ENCODE measurements around the gene SCRN3.
"Not testable (repeated sequence)": the region's sequence is repeated elsewhere in the genome, so short reads cannot be mapped to it uniquely, and the experiment has no call there.

Gene SCRN3

DNA sequence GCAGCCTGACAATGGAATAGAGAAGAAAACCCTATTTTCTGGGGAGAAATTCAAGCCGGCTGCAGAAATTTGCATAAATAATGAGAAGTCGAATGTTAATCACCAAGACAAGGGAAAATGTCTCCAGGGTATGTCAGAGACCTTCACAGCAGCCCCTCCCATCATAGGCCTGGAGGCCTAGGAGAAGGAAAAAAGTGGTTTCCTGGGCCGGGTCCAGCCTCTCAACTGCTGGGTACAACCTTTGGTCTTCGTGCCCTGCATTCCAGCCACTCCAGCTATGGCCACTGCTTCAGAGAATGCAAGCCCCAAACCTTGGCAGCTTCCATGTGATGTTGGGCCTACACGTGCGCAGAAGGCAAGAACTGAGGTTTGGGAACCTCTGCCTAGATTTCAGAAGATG lies 6.0 kb upstream of the SCRN3 start:
- DNase-seq (ENCODE audit: low read depth in 2 of 2), result no peak
- H3K4me3 ChIP-seq (replicated peaks in 1 of 2; ENCODE audit: low read depth in 2 of 2, low read length in 2 of 2), result no peak overlapping the region
- TF ChIP-seq, protein P1, sequence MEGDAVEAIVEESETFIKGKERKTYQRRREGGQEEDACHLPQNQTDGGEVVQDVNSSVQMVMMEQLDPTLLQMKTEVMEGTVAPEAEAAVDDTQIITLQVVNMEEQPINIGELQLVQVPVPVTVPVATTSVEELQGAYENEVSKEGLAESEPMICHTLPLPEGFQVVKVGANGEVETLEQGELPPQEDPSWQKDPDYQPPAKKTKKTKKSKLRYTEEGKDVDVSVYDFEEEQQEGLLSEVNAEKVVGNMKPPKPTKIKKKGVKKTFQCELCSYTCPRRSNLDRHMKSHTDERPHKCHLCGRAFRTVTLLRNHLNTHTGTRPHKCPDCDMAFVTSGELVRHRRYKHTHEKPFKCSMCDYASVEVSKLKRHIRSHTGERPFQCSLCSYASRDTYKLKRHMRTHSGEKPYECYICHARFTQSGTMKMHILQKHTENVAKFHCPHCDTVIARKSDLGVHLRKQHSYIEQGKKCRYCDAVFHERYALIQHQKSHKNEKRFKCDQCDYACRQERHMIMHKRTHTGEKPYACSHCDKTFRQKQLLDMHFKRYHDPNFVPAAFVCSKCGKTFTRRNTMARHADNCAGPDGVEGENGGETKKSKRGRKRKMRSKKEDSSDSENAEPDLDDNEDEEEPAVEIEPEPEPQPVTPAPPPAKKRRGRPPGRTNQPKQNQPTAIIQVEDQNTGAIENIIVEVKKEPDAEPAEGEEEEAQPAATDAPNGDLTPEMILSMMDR (IDR thresholded peaks at IDR 0.05; ENCODE audit: low read depth, low read length), result no peak

DNA sequence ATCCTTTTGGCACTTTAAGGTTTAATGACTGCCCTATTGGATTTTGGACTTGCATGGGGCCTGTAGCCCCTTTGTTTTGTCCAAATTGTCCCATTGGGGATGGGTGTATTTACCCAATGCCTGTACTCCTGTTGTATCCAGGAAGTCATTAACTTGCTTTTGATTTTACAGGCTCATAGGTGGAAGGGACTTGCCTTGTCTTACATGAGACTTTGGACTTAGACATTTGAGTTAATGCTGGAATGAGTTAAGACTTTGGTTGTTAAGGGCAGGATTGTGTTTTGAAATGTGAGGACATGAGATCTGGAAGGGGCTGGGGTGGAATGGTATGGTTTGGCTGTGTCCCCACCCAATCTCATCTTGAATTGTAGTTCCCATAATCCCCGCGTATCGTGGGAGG lies 5.2 kb upstream of the SCRN3 start:
- DNase-seq (ENCODE audit: low read depth in 2 of 2); H3K4me3 ChIP-seq (replicated peaks in 1 of 2; ENCODE audit: low read depth in 2 of 2, low read length in 2 of 2): not testable (repeated sequence)

DNA sequence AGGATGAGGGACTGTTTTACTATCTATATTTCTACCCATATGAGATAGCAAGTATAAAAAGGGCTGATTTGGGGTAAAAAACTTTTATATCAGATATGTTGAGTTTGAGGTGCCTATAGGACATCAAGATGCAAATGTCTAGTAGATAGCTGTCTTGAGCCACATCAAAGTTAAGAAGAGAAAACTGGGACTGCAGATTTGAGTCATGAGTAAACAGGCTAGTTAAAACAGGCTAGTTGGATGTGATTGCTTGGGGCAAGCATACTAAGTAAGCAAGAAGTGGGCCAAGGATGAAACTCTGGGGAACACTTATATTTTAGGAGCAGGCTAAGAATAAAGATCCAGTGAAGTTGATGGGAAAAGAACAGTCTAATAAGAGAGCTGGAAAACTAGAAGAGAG lies 2.8 kb upstream of the SCRN3 start:
- TF ChIP-seq, protein P1 (IDR thresholded peaks at IDR 0.05; ENCODE audit: low read depth, low read length), result no peak
- H3K4me3 ChIP-seq (replicated peaks in 1 of 2; ENCODE audit: low read depth in 2 of 2, low read length in 2 of 2), result no peak overlapping the region
- no peak for DNase-seq (ENCODE audit: low read depth in 2 of 2)

DNA sequence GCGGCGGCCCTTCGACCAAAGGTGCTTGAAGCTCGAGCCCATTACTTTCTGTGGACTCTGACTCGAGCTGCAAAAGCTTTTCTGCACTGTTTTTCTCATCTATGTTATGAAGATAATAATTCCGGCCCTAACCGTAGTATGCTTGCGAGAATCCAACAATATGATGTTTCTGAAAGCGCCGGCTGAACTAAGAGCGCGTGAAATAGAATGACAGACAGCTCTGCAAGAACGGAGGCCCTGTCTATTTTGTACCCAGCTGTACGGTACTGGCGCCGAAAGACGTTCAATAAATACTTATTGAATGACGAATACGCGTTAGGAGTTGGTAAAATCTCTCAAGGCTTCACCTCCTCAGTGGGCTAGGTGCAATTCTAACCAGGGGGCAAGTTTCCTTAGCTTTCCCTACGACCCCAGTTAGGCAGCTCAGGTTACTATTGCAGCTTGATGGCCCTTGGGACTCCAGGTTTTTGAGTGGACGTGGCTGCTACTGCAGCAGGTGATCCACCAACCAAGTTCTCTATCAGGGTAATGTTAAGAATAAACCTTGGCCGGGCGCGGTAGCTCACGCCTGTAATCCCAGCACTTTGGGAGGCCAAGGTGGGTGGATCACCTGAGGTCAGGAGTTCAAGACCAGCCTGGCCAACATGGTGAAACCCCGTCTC lies 570 bp downstream of the SCRN3 start:
- DNase-seq (ENCODE audit: low read depth in 2 of 2), result peak; percentile 11 to 27
- TF ChIP-seq, protein P1 (IDR thresholded peaks at IDR 0.05; ENCODE audit: low read depth, low read length), result no peak
- peak overlapping the region; percentile 63 to 73 for H3K4me3 ChIP-seq (replicated peaks in 1 of 2; ENCODE audit: low read depth in 2 of 2, low read length in 2 of 2)

DNA sequence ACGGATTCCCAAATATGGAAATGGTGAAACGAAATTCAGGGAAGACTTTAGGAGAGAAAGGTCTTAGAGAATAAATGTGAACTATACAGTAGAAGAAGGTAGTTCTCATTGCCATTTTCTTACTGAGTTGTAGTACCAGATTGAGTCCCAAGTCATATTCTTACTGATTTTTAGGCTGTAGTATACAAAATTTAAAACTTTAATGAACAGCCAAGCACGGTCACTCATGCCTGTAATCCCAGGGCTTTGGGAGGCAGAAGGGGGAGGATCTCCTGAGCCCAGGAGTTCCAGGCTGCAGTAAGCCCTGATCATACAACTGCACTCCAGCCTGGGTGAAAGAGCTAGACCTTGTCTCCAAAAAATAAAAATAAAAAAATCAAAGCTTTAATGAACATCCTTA lies 2.2 kb downstream of the SCRN3 start:
- no peak for DNase-seq (ENCODE audit: low read depth in 2 of 2)
- H3K4me3 ChIP-seq (replicated peaks in 1 of 2; ENCODE audit: low read depth in 2 of 2, low read length in 2 of 2), result no peak overlapping the region
- TF ChIP-seq, protein P1 (IDR thresholded peaks at IDR 0.05; ENCODE audit: low read depth, low read length), result no peak

DNA sequence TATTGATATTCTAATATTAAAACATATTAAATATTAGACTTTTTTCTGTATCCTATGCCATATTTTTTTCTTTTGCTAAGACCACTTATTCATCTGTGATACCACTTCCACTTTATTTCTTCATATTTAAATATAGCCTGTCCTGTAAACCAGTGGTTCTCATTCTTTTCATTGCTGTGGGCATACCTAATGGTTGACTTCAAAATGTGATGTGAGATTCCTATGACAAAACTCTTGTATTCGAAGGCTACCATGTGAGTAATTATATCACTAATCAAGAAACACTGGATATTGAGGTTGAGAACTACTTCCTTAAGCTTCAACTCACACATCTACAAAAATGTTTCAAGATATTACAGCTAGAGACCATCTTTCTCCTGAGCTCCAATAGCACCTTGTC lies 3.6 kb downstream of the SCRN3 start:
- TF ChIP-seq, protein P1 (IDR thresholded peaks at IDR 0.05; ENCODE audit: low read depth, low read length), result no peak
- no peak overlapping the region for H3K4me3 ChIP-seq (replicated peaks in 1 of 2; ENCODE audit: low read depth in 2 of 2, low read length in 2 of 2)
- DNase-seq (ENCODE audit: low read depth in 2 of 2), result peak in 1 of 2 donors; percentile 11

DNA sequence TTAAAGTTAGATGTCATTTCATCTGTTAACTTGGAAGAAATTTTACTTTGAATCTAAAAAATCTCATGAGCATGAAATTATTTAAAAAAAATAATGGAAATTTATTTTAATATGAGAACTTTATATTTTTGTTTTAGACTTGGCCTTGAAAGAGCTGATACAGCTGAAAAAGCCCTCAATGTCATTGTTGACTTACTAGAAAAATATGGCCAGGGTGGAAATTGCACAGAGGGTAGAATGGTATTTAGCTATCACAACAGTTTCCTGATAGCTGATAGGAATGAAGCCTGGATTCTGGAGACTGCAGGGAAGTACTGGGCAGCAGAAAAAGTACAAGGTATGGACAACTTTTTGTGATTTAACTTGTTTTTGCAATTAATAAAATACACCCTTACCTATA lies 5.3 kb downstream of the SCRN3 start:
- peak in 1 of 2 donors; percentile 5 for DNase-seq (ENCODE audit: low read depth in 2 of 2)
- TF ChIP-seq, protein P1 (IDR thresholded peaks at IDR 0.05; ENCODE audit: low read depth, low read length), result no peak
- H3K4me3 ChIP-seq (replicated peaks in 1 of 2; ENCODE audit: low read depth in 2 of 2, low read length in 2 of 2), result no peak overlapping the region
